IPS-15b (cell line): ENCODE results near the gene INPP5D.
"Not testable (repeated sequence)": the region's sequence is repeated elsewhere in the genome, so short reads cannot be mapped to it uniquely, and the experiment has no call there.

Experiments
- H3K27me3 ChIP-seq: one replicate; pipeline ENCODE4 v1.6.1; 2013; ENCODE audit warnings: low read length; ENCODE audit not compliant: control insufficient read depth, insufficient read depth
- H3K36me3 ChIP-seq: one replicate; pipeline ENCODE4 v1.6.1; 2013; ENCODE audit warnings: low read length; ENCODE audit not compliant: control insufficient read depth, insufficient read depth
- H3K4me1 ChIP-seq: one replicate; pipeline ENCODE4 v1.6.1; 2013; ENCODE audit warnings: mild to moderate bottlenecking, low read length; ENCODE audit not compliant: control insufficient read depth, insufficient read depth
- H3K4me3 ChIP-seq: one replicate; pipeline ENCODE4 v1.5.1; 2013; ENCODE audit warnings: low read depth, low read length
- H3K9ac ChIP-seq: one replicate; pipeline ENCODE4 v1.6.1; 2013; ENCODE audit warnings: low read depth, mild to moderate bottlenecking, low read length
- H3K9me3 ChIP-seq: one replicate; pipeline ENCODE4 v1.6.1; 2013; ENCODE audit warnings: mild to moderate bottlenecking, low read length; ENCODE audit not compliant: control insufficient read depth, insufficient read depth

The INPP5D gene

DNA sequence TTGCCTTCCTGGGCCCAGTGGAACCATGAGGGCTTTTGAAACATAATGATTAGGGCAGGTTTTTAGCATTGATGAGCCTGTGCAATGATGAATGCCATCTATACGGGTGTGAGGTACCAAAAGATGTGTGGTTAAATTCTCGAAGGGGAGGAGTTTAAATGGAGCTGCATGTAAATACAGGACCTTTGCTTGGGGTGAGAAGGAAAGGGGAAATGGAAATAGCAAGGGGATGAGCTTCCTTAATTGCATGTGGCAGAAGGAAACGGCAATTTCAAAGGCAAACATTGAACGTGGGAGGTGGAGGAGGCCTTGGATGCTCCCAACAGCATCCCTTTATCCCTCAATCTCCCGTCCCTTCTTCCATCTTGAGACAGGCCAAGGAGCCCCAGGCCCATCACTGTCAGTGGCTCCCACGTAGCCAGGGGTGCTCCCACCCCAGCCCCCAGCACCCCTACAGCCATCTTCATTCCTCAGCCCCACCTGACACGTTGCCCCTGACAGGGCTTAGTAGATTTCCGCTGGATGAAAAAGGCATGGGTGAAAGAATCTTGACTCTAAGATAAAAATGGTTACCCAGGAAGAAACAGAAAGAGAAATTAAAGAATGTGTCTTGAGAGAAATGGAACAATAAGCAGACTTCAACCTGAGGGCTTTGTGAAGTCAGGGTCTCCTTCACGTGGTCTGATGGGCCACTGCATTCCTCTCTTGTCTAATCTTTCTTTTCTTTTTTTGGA is 32.5 kb downstream of the INPP5D start:
- Histone ChIP-seq H3K9ac (no peak overlapping the region), H3K4me1 (no peaks in the 10 kb centered on the region), H3K36me3 (no peaks in the 10 kb centered on the region), H3K9me3 (no peaks in the 10 kb centered on the region), H3K27me3 (no peaks in the 10 kb centered on the region), H3K4me3 (no peak overlapping the region)

- Histone ChIP-seq H3K4me1 (no peaks in the 10 kb centered on the region), H3K27me3 (no peaks in the 10 kb centered on the region), H3K4me3 (no peak overlapping the region), H3K36me3 (no peaks in the 10 kb centered on the region), H3K9ac (no peak overlapping the region), H3K9me3 (no peaks in the 10 kb centered on the region)
These were observed 33.0 kb downstream of the INPP5D start for GRCh38 chr2:233093166-233093448.

DNA sequence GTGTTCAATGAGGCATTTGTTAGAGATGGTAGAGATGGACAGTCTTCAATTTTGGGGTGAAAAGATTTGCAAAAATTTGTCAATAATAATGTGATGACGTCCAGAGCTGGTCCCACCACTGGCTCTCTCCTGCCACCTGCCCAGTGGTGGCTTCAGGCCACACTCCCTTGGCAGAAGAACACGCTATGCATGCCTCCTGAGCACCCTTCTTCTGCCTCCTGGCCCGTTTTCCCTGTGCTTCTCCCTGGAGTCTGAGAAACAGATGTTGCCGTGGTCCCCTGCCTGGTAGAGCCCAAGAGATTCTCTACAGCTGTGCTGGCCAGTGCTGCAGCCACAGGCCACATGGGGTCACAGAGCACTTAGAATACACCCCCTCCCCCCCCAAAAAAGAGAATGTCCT is 33.6 kb downstream of the INPP5D start:
- no peaks in the 10 kb centered on the region for H3K4me1 ChIP-seq

GRCh38 chr2:233094614-233095013 is 34.5 kb downstream of the INPP5D start:
- Histone ChIP-seq H3K36me3 (no peaks in the 10 kb centered on the region), H3K4me3 (no peak overlapping the region), H3K4me1 (no peaks in the 10 kb centered on the region), H3K9ac (no peak overlapping the region), H3K27me3 (no peaks in the 10 kb centered on the region), H3K9me3 (no peaks in the 10 kb centered on the region)

More for the DNA sequence above, 33.6 kb downstream of the INPP5D start:
- Histone ChIP-seq H3K4me3 (no peak overlapping the region), H3K9me3 (no peaks in the 10 kb centered on the region), H3K27me3 (no peaks in the 10 kb centered on the region), H3K9ac (no peak overlapping the region), H3K36me3 (no peaks in the 10 kb centered on the region)

DNA sequence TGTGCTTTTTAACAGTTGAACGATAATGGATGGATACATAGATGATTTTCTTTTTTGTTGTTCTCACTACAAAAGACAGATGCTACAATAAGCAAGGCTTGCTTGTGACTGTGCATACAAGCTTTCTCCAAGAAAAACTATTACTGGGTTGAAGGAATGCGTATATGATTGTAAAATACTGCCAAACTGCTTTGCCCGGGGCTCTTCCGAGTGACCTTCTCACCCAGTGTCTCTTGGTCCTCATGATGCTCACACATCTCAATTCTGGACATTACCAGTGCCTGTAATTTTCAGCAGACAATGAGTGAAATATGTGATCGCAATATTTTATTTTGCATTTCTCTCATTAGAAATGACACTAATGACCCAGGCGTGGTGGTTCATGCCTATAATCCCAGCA is 35.9 kb downstream of the INPP5D start:
- Histone ChIP-seq H3K27me3 (no peaks in the 10 kb centered on the region), H3K4me1 (no peaks in the 10 kb centered on the region), H3K36me3 (no peaks in the 10 kb centered on the region), H3K4me3 (no peak overlapping the region), H3K9ac (no peak overlapping the region), H3K9me3 (no peaks in the 10 kb centered on the region)

DNA sequence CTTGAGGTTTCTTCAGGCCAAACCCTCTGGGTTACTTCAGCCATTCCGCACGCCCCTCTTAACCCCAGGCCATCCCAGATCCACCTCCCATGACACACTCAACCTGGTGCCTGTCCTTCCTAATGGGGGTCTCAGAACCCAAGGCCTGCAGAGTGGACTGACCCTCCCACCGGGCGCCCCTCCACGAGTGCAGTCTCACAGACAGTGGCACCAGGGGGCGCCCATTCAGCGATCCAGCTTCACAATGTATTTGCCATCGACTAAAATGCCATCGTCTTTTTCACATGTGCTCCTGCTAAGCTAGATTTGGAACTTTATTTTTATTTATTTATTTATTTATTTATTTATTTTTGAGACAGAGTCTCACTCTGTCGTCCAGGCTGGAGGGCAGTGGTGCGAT is 38.5 kb downstream of the INPP5D start:
- no peaks in the 10 kb centered on the region for H3K36me3 ChIP-seq
- H3K27me3 ChIP-seq = no peaks in the 10 kb centered on the region
- H3K9me3 ChIP-seq = no peaks in the 10 kb centered on the region
- no peaks in the 10 kb centered on the region for H3K4me1 ChIP-seq
- no peak overlapping the region for H3K9ac ChIP-seq
- no peak overlapping the region for H3K4me3 ChIP-seq

DNA sequence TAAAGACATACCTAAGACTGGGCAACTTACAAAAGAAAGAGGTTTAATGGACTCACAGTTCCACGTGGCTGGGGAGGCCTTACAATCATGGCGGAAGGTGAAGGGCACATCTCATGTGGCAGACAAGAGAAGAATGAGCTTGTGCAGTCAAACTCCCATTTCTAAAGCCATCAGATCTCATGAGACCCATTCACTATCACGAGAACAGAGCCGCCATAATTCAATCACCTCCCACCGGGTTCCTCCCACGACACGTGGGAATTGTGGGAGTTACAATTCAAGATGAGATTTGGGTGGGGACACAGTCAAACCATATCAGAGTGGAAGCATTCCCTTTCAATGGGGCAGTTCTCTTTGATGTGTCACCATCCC is 39.7 kb downstream of the INPP5D start:
- H3K36me3 ChIP-seq, H3K9me3 ChIP-seq, H3K4me1 ChIP-seq, H3K4me3 ChIP-seq, H3K9ac ChIP-seq, H3K27me3 ChIP-seq: not testable (repeated sequence)

- H3K4me3 ChIP-seq = no peak overlapping the region
- no peaks in the 10 kb centered on the region for H3K9me3 ChIP-seq
- H3K4me1 ChIP-seq = no peaks in the 10 kb centered on the region
- no peaks in the 10 kb centered on the region for H3K27me3 ChIP-seq
- no peaks in the 10 kb centered on the region for H3K36me3 ChIP-seq
- no peak overlapping the region for H3K9ac ChIP-seq
These were observed 40.3 kb downstream of the INPP5D start for GRCh38 chr2:233100192-233100998.

DNA sequence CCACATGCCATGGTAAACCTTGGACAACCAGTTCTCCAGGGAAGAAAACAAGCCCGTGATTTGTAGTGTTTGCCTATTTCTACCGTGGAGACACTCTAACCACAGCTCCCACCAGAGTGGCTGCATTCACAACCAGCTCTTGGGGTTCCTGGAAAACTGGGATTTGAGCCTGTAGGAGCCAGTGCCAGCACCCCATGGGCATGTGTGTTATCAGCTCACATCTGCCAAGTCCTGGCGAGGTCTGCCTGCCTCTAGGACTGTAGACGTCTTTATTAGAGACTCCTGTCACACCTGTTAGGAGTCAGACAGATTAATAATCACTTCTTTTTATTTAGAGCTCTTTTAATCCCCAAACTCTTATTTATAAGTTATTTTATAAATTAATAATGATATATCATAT is 41.0 kb downstream of the INPP5D start:
- Histone ChIP-seq H3K27me3 (no peaks in the 10 kb centered on the region), H3K36me3 (no peaks in the 10 kb centered on the region), H3K9ac (no peak overlapping the region), H3K4me3 (no peak overlapping the region), H3K9me3 (no peaks in the 10 kb centered on the region), H3K4me1 (no peaks in the 10 kb centered on the region)

- H3K9me3 ChIP-seq = no peaks in the 10 kb centered on the region
- H3K4me1 ChIP-seq = no peaks in the 10 kb centered on the region
- H3K4me3 ChIP-seq = no peak overlapping the region
- H3K27me3 ChIP-seq = no peaks in the 10 kb centered on the region
- no peaks in the 10 kb centered on the region for H3K36me3 ChIP-seq
- H3K9ac ChIP-seq = no peak overlapping the region
These were observed 41.7 kb downstream of the INPP5D start for GRCh38 chr2:233101816-233102215.

- no peaks in the 10 kb centered on the region for H3K27me3 ChIP-seq
- no peak overlapping the region for H3K4me3 ChIP-seq
- no peaks in the 10 kb centered on the region for H3K36me3 ChIP-seq
- H3K9me3 ChIP-seq = no peaks in the 10 kb centered on the region
- H3K9ac ChIP-seq = no peak overlapping the region
- no peaks in the 10 kb centered on the region for H3K4me1 ChIP-seq
These were observed 45.2 kb downstream of the INPP5D start for GRCh38 chr2:233105156-233105895.

DNA sequence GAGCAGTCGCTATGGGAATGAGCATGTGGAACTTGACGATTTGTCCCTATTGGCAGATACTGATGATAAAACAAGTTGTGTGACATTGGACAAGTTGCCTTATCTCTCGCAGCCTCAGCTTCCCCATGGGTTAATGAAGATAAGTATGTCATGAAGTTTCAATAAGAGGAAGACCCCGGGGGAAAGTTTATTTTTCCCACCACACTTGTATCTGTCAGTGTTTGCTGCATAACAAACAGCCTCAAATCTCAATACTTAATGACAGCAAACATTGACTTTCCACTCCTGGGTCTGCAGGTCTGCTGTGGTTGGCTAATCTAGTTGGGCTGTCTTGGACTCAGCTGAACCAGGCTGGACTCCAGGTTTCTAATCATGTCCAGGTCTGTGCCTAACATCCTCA is 45.8 kb downstream of the INPP5D start:
- Histone ChIP-seq H3K36me3 (no peaks in the 10 kb centered on the region), H3K9ac (no peak overlapping the region), H3K9me3 (no peaks in the 10 kb centered on the region), H3K4me1 (no peaks in the 10 kb centered on the region), H3K4me3 (no peak overlapping the region), H3K27me3 (no peaks in the 10 kb centered on the region)
